ENCODE data around the gene HEATR3.

The HEATR3 gene

DNA sequence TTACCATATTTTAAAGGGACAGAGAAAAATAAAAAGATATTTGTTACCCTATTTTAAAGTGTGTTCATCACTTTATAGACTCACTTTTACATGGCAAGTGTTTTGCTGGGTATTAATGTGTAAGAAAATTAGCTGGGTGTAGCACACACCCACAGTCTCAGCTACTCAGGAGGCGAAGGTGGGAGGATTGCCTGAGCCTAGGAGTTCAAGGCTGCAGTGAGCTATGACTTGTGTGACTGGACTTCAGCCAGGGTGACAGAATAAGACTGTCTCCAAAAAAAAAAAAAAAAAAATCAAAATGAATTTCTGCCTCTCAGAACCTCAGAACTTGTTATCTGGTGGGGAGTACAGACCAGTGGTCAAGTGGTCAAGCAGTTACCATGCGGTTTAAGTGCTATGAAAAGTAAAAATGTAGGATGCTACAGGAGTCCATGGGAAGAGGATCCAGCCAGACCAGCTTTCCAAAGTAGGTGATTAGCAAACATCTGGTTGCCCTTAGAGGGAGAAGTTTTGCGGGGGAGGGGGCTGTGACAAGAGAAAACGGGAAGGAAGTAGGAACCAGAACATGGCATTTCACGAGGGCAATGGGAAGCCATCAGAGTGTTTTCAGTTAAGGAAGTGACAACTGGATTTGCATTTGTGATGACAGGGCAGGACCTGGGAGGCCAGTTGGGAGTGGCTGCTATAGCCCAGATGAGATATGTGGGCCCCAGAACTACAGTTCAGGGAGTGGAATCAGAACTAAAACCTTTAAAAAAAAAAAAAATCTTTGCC lies 26.8 kb upstream of the HEATR3 start:
- no peaks in the 10 kb centered on the region for H3K9me2 ChIP-seq (ENCODE audit: low read depth, low read length)
- TF ChIP-seq, protein P1, sequence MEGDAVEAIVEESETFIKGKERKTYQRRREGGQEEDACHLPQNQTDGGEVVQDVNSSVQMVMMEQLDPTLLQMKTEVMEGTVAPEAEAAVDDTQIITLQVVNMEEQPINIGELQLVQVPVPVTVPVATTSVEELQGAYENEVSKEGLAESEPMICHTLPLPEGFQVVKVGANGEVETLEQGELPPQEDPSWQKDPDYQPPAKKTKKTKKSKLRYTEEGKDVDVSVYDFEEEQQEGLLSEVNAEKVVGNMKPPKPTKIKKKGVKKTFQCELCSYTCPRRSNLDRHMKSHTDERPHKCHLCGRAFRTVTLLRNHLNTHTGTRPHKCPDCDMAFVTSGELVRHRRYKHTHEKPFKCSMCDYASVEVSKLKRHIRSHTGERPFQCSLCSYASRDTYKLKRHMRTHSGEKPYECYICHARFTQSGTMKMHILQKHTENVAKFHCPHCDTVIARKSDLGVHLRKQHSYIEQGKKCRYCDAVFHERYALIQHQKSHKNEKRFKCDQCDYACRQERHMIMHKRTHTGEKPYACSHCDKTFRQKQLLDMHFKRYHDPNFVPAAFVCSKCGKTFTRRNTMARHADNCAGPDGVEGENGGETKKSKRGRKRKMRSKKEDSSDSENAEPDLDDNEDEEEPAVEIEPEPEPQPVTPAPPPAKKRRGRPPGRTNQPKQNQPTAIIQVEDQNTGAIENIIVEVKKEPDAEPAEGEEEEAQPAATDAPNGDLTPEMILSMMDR (IDR thresholded peaks at IDR 0.05; ENCODE audit: low read length) = no peak
- no peak for TF ChIP-seq EZH2 (IDR thresholded peaks at IDR 0.05; ENCODE audit: borderline replicate concordance, low read length)
- H2AFZ ChIP-seq (ENCODE audit: low read length) = no peak overlapping the region
- H3K27ac ChIP-seq (ENCODE audit: low read depth, low read length, poor library complexity, severe bottlenecking) = peak overlapping the region; percentile 39
- no peak overlapping the region for H3K9ac ChIP-seq (ENCODE audit: low read length)
- no peaks in the 10 kb centered on the region for H3F3A ChIP-seq (ENCODE audit: insufficient read depth, low read length)
- no peak overlapping the region for H3K4me2 ChIP-seq (ENCODE audit: low read length)
- peaks cover 21% of the 10 kb centered on the region; the same call in 1 of the 2 replicates for H3K36me3 ChIP-seq (ENCODE audit: insufficient read depth, low read length)
- H3K9me3 ChIP-seq (ENCODE audit: low read length) = no peaks in the 10 kb centered on the region
- H4K20me1 ChIP-seq (ENCODE audit: insufficient read depth, low read length) = no peaks in the 10 kb centered on the region
- peaks cover 6% of the 10 kb centered on the region for H3K4me1 ChIP-seq (ENCODE audit: insufficient read depth, low read length, severe bottlenecking)
- no peaks in the 10 kb centered on the region for H3K79me2 ChIP-seq (ENCODE audit: insufficient read depth, low read length)
- no peaks in the 10 kb centered on the region for H3K27me3 ChIP-seq (ENCODE audit: insufficient read depth, low read length)
- H3K4me3 ChIP-seq (ENCODE audit: low read depth, low read length, poor library complexity, severe bottlenecking) = no peak overlapping the region

DNA sequence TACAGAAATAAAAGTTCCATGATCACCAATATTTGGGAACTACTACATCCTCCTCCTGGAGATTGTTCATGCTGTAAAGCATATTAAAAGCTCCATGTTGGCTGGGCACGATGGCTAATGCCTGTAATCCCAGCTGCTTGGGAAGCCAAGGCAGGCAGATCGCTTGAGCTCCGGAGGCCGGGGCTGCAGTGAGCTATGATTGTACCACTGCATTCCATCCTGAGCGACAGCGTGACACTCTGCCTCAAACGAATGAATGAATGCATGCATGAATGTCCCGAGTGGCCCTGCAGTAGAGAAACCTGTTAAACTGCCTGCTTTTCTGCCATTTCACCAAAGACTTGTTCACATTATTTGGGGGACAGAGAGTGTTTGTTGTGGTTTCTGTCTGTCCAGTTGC lies 25.8 kb upstream of the HEATR3 start:
- no peaks in the 10 kb centered on the region for H3K9me2 ChIP-seq (ENCODE audit: low read depth, low read length)
- H3K4me2 ChIP-seq (ENCODE audit: low read length) = no peak overlapping the region
- H3K27ac ChIP-seq (ENCODE audit: low read depth, low read length, poor library complexity, severe bottlenecking) = no peak overlapping the region
- H2AFZ ChIP-seq (ENCODE audit: low read length) = no peak overlapping the region
- no peak for TF ChIP-seq EZH2 (IDR thresholded peaks at IDR 0.05; ENCODE audit: borderline replicate concordance, low read length)
- TF ChIP-seq, protein P1 (IDR thresholded peaks at IDR 0.05; ENCODE audit: low read length) = no peak
- no peaks in the 10 kb centered on the region for H3K27me3 ChIP-seq (ENCODE audit: insufficient read depth, low read length)
- peaks cover 12% of the 10 kb centered on the region; the same call in 1 of the 2 replicates for H3K36me3 ChIP-seq (ENCODE audit: insufficient read depth, low read length)
- H3K4me3 ChIP-seq (ENCODE audit: low read depth, low read length, poor library complexity, severe bottlenecking) = no peak overlapping the region
- H4K20me1 ChIP-seq (ENCODE audit: insufficient read depth, low read length) = no peaks in the 10 kb centered on the region
- H3K79me2 ChIP-seq (ENCODE audit: insufficient read depth, low read length) = no peaks in the 10 kb centered on the region
- H3K9ac ChIP-seq (ENCODE audit: low read length) = no peak overlapping the region
- peaks cover 6% of the 10 kb centered on the region for H3K4me1 ChIP-seq (ENCODE audit: insufficient read depth, low read length, severe bottlenecking)
- no peaks in the 10 kb centered on the region for H3K9me3 ChIP-seq (ENCODE audit: low read length)
- no peaks in the 10 kb centered on the region for H3F3A ChIP-seq (ENCODE audit: insufficient read depth, low read length)

DNA sequence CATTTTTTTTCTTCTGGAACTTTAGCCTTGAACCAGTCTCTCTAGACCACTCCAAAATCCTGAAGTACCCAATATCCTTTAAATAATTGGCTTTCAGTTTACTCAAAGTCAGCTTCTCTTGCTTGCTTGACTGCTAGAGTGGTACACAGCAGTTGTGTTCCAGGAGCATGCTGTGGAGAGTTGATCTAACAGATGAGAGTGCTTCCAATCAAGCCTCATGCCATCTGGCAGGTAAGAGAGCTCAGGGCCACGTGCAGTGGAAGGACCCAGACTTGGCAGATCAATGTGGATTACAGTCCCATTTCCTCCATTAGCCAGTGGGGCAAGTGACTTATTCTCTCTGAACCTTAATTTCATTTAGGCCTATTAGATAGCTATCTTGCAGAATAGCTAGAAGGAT lies 25.1 kb upstream of the HEATR3 start:
- Histone ChIP-seq H4K20me1 (ENCODE audit: insufficient read depth, low read length) (no peaks in the 10 kb centered on the region), H3K79me2 (ENCODE audit: insufficient read depth, low read length) (no peaks in the 10 kb centered on the region), H3K9ac (ENCODE audit: low read length) (no peak overlapping the region), H3K9me3 (ENCODE audit: low read length) (no peaks in the 10 kb centered on the region), H3K9me2 (ENCODE audit: low read depth, low read length) (no peaks in the 10 kb centered on the region), H3K4me1 (ENCODE audit: insufficient read depth, low read length, severe bottlenecking) (peaks cover 6% of the 10 kb centered on the region), H3K36me3 (ENCODE audit: insufficient read depth, low read length) (peaks cover 5% of the 10 kb centered on the region; the same call in 1 of the 2 replicates), H2AFZ (ENCODE audit: low read length) (no peak overlapping the region), H3K27ac (ENCODE audit: low read depth, low read length, poor library complexity, severe bottlenecking) (no peak overlapping the region), H3K4me3 (ENCODE audit: low read depth, low read length, poor library complexity, severe bottlenecking) (no peak overlapping the region), H3K27me3 (ENCODE audit: insufficient read depth, low read length) (no peaks in the 10 kb centered on the region), H3F3A (ENCODE audit: insufficient read depth, low read length) (no peaks in the 10 kb centered on the region), H3K4me2 (ENCODE audit: low read length) (no peak overlapping the region)
- TF ChIP-seq, protein P1 (IDR thresholded peaks at IDR 0.05; ENCODE audit: low read length) = no peak
- no peak for TF ChIP-seq EZH2 (IDR thresholded peaks at IDR 0.05; ENCODE audit: borderline replicate concordance, low read length)
